HepG2 (cell line): ENCODE results near the gene ZNF425. TPM values are rescaled to one million over a fixed set of nuclear protein-coding genes. Genes with fewer than 3 reads are reported as not detected.

ENCODE experiments used
- ATAC-seq: fragments of 200-7000 bp; cut with Tn5 transposase; 3 replicates; pipeline ENCODE4 v1.9.1; 2020; ENCODE audit warnings: mild to moderate bottlenecking, moderate library complexity
- BruUV-seq: library from RNA; stranded (reverse); fragments of 400-500 nt; replicated peaks from 2 replicates; lab custom pipeline; 2021; lab: Mats Ljungman, UMichigan
- CTCF ChIA-PET: fragments of 300-600 bp; formaldehyde crosslinking; extraction: SDS; loops from one replicate; lab custom pipeline; 2021; ENCODE audit warnings: low total read pairs, inconsistent platforms, low intra/inter-chr PET ratio; lab: Yijun Ruan, JAX
- POLR2A ChIA-PET: fragments of 350-600 bp; sonication (Branson Sonifier 250); formaldehyde crosslinking; loops from one replicate; lab custom pipeline; 2020; ENCODE audit warnings: antibody characterized with exemption, inconsistent platforms; lab: Yijun Ruan, JAX
- DNase-seq: peaks from one replicate; pipeline ENCODE4 v3.0.0-alpha.2; 2015; ENCODE audit warnings: low spot score
- FAIRE-seq: peaks from 3 replicates; lab custom pipeline; 2011; peaks lifted over from hg19 to GRCh38; lab: Jason Lieb, UNC
- H2AFZ ChIP-seq: one replicate; pipeline ENCODE4 v1.6.1; 2011; ENCODE audit warnings: low read length, inconsistent platforms
- H3K27ac ChIP-seq: fragments of 300-600 bp; 3 replicates; pipeline ENCODE4 v1.8.0; 2011; ENCODE audit warnings: mixed run types, mild to moderate bottlenecking, mixed read lengths, low read length, inconsistent platforms; ENCODE audit not compliant: insufficient read depth; ENCODE audit errors: extremely low read length
- H3K27me3 ChIP-seq, 2 experiments: fragments of 200-600 bp in 1 of 2; 2 replicates in 1 of 2; 3 replicates in 1 of 2; pipeline versions ENCODE4 v1.6.0 to v1.8.0; 2011; ENCODE audit warnings: low read length in 2 of 2, mild to moderate bottlenecking in 2 of 2, moderate library complexity in 2 of 2, inconsistent platforms in 1 of 2; ENCODE audit not compliant: insufficient read depth in 2 of 2, control insufficient read depth in 1 of 2
- H3K36me3 ChIP-seq, 2 experiments: fragments of 200-600 bp in 1 of 2; replicated peaks in 1 of 2; 2 replicates in 1 of 2; 3 replicates in 1 of 2; pipeline versions ENCODE4 v1.5.1 to v1.8.0; 2011; ENCODE audit warnings: low read length in 2 of 2, inconsistent platforms in 1 of 2; ENCODE audit not compliant: insufficient read depth in 2 of 2, control insufficient read depth in 1 of 2
- H3K4me1 ChIP-seq: 2 replicates; pipeline ENCODE4 v1.5.1; 2012; ENCODE audit warnings: low read length, inconsistent platforms; ENCODE audit not compliant: insufficient read depth
- H3K4me2 ChIP-seq: 2 replicates; pipeline ENCODE4 v1.6.0; 2011; ENCODE audit warnings: low read depth, low read length, inconsistent platforms
- H3K4me3 ChIP-seq, 3 experiments: fragments of 200-600 bp in 1 of 3; sonication (generic), shearing (Covaris generic) in 1 of 3; replicated peaks in 1 of 3; 2 replicates each; pipeline ENCODE4 v1.5.1; 2011 to 2016; ENCODE audit warnings: low read length in 3 of 3, inconsistent platforms in 2 of 3, low read depth in 2 of 3, mild to moderate bottlenecking in 2 of 3, control low read depth in 1 of 3, mixed read lengths in 1 of 3; ENCODE audit not compliant: insufficient read depth in 1 of 3
- H3K79me2 ChIP-seq: one replicate; pipeline ENCODE4 v1.6.1; 2011; ENCODE audit warnings: low read length, inconsistent platforms; ENCODE audit not compliant: insufficient read depth
- H3K9ac ChIP-seq: 2 replicates; pipeline ENCODE4 v1.6.0; 2011; ENCODE audit warnings: mild to moderate bottlenecking, low read depth, low read length, inconsistent platforms; ENCODE audit not compliant: insufficient read depth
- H3K9me3 ChIP-seq: 2 replicates; pipeline ENCODE4 v1.5.1; 2012; ENCODE audit warnings: mild to moderate bottlenecking, low read length
- H4K20me1 ChIP-seq: 2 replicates; pipeline ENCODE4 v1.6.0; 2011; ENCODE audit warnings: inconsistent platforms, mild to moderate bottlenecking, low read length, moderate library complexity; ENCODE audit not compliant: insufficient read depth
- BRCA1 ChIP-seq: sonication (generic); formaldehyde crosslinking; IDR thresholded peaks from 2 replicates; pipeline ENCODE4 v1.4.0; 2020; ENCODE audit warnings: missing genetic modification reagents
- CEBPZ ChIP-seq: IDR thresholded peaks from 2 replicates; pipeline ENCODE4 v1.6.1; 2012; ENCODE audit warnings: low read length, improper control_type of control experiment
- CREB3 ChIP-seq: sonication (generic); formaldehyde crosslinking; IDR thresholded peaks from 2 replicates; pipeline ENCODE4 v1.5.0; 2020; ENCODE audit warnings: missing genetic modification reagents
- ELF1 ChIP-seq: sonication (generic); formaldehyde crosslinking; IDR thresholded peaks from 2 replicates; pipeline ENCODE4 v1.4.0; 2020; ENCODE audit warnings: missing genetic modification reagents
- FOXJ3 ChIP-seq: sonication (generic); formaldehyde crosslinking; IDR thresholded peaks from 2 replicates; pipeline ENCODE4 v1.4.0; 2020; ENCODE audit warnings: missing genetic modification reagents, mild to moderate bottlenecking, borderline replicate concordance
- GFI1 ChIP-seq: sonication (generic); formaldehyde crosslinking; IDR thresholded peaks from 2 replicates; pipeline ENCODE4 v1.5.0; 2020; ENCODE audit warnings: missing genetic modification reagents, mild to moderate bottlenecking, borderline replicate concordance
- NFE2 ChIP-seq: sonication (generic); formaldehyde crosslinking; IDR thresholded peaks from 2 replicates; pipeline ENCODE4 v1.4.0; 2020; ENCODE audit warnings: missing genetic modification reagents
- PITX1 ChIP-seq: sonication (generic); formaldehyde crosslinking; IDR thresholded peaks from 2 replicates; pipeline ENCODE4 v1.5.1; 2020; ENCODE audit warnings: mild to moderate bottlenecking, missing genetic modification reagents
- SRF ChIP-seq: IDR thresholded peaks from 2 replicates; pipeline ENCODE4 v1.6.1; 2011; ENCODE audit warnings: mild to moderate bottlenecking, low read depth, low read length, moderate library complexity
- TCF7L2 ChIP-seq: IDR thresholded peaks from 2 replicates; pipeline ENCODE4 v1.6.1; 2011; ENCODE audit warnings: mild to moderate bottlenecking, low read depth, low read length, moderate library complexity
- ZNF749 ChIP-seq: sonication (generic); formaldehyde crosslinking; IDR thresholded peaks from 2 replicates; pipeline ENCODE4 v1.8.0; 2022; ENCODE audit warnings: mild to moderate bottlenecking, missing genetic modification reagents, moderate library complexity, borderline replicate concordance
- ZNF850 ChIP-seq: sonication (generic); formaldehyde crosslinking; conservative IDR thresholded peaks from 2 replicates; pipeline ENCODE4 v1.9.0; 2021; ENCODE audit warnings: mild to moderate bottlenecking, missing genetic modification reagents
- WGBS: methylation state at CpG from one replicate; pipeline ENCODE4 v1.1.6; 2017; ENCODE audit warnings: low lambda C conversion rate; 5-methylcytosine and 5-hydroxymethylcytosine counted together
- in situ Hi-C: cut with HindIII; loops from 2 replicates; pipeline ENCODE4 v1.10.0; 2017; ENCODE audit warnings: low pct_unique_long_range_greater_than_20kb; ENCODE audit not compliant: extremely low pct_ligation_motif_present
- intact Hi-C: fragments of 100-400 bp; cut with micrococcal nuclease; formaldehyde crosslinking; loops from one replicate; pipeline ENCODE4 v1.10.0; 2022; ENCODE audit not compliant: unreplicated experiment
- polyA plus RNA-seq, 8 experiments: library from polyadenylated mRNA; depleted of rRNA in 3 of 8; stranded (reverse) in 7 of 8; unstranded in 1 of 8; fragments of >200 nt; fragmentation: Illumina TruSeq in 4 of 8; extraction: Trizol in 4 of 8; gene quantifications; 2 replicates each; pipeline versions ENCODE4 v1.2.1 to v1.2.3, GENCODE V29; 2011 to 2016; ENCODE audit warnings: low read depth in 4 of 8, missing spikeins in 1 of 8, mixed read lengths in 1 of 8; ENCODE audit not compliant: insufficient read depth in 1 of 8
- total RNA-seq, 5 experiments: library from RNA; depleted of rRNA; stranded (reverse); fragments of >200 nt; fragmentation: Illumina TruSeq; extraction: Trizol; gene quantifications; 2 replicates each; pipeline ENCODE4 v1.2.3, GENCODE V29; 2016; ENCODE audit warnings: low read depth in 1 of 5
- TF ChIP-seq, protein P1 (sequence below): sonication (generic); formaldehyde crosslinking; IDR thresholded peaks from 2 replicates; pipeline ENCODE4 v1.4.0; 2020; ENCODE audit warnings: missing genetic modification reagents, mild to moderate bottlenecking, borderline replicate concordance

ZNF425 gene
- total and polyA plus RNA-seq, 2 of the 13 experiments (the other 11 are each of a cell fraction or from before 2014, with no cell fraction given): 0.51 to 1.1 TPM

- Histone ChIP-seq H3K9me3 (no peaks in the 10 kb centered on the region), H2AFZ (no peak overlapping the region), H3K4me3 (no peak overlapping the region), H3K4me1 (peaks cover 19% of the 10 kb centered on the region; the same call in 1 of the 2 replicates), H3K9ac (no peak overlapping the region), H3K27me3 (no peaks in the 10 kb centered on the region; a peak in 1 of 5 replicates), H3K36me3 (peaks cover 6 to 20% of the 10 kb centered on the region in 2 experiments; a peak in 4 of 5 replicates), H3K4me2 (no peak overlapping the region), H3K27ac (no peak overlapping the region), H3K79me2 (peaks cover 24% of the 10 kb centered on the region), H4K20me1 (no peaks in the 10 kb centered on the region)
- no TSS peak for BruUV-seq
- POLR2A ChIA-PET: no interaction called here
- in situ Hi-C loops (no loop called here), intact Hi-C loops (no loop called here)
- DNase-seq (no peak), FAIRE-seq (no peak), ATAC-seq (no peak)
- CTCF ChIA-PET: no interaction called here
- TF ChIP-seq ELF1 (CRISPR knock-in tag) (no peak), GFI1 (no peak), BRCA1 (no peak), CEBPZ (no peak), ZNF850 (CRISPR knock-in tag) (no peak), CREB3 (CRISPR knock-in tag) (no peak), FOXJ3 (CRISPR knock-in tag) (no peak), PITX1 (CRISPR knock-in tag) (no peak), SRF (no peak), TCF7L2 (no peak), ZNF749 (CRISPR knock-in tag) (no peak), NFE2 (CRISPR knock-in tag) (no peak)
- TF ChIP-seq, protein P1, sequence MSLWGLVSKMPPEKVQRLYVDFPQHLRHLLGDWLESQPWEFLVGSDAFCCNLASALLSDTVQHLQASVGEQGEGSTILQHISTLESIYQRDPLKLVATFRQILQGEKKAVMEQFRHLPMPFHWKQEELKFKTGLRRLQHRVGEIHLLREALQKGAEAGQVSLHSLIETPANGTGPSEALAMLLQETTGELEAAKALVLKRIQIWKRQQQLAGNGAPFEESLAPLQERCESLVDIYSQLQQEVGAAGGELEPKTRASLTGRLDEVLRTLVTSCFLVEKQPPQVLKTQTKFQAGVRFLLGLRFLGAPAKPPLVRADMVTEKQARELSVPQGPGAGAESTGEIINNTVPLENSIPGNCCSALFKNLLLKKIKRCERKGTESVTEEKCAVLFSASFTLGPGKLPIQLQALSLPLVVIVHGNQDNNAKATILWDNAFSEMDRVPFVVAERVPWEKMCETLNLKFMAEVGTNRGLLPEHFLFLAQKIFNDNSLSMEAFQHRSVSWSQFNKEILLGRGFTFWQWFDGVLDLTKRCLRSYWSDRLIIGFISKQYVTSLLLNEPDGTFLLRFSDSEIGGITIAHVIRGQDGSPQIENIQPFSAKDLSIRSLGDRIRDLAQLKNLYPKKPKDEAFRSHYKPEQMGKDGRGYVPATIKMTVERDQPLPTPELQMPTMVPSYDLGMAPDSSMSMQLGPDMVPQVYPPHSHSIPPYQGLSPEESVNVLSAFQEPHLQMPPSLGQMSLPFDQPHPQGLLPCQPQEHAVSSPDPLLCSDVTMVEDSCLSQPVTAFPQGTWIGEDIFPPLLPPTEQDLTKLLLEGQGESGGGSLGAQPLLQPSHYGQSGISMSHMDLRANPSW: no peak
- WGBS: 98% methylated on average over 2 of the region's 2 CpGs
These were observed 27.2 kb upstream of the ZNF425 start for GRCh38 chr7:149153346-149153745.
